Testis (tissue), 2 donors: ENCODE data around the gene IMMP2L.

ENCODE experiments used
- POLR2A ChIP-seq: fragments of 450-650 bp; IDR thresholded peaks from one replicate; pipeline ENCODE4 v1.6.1; 2017; ENCODE audit warnings: antibody characterized with exemption, mild to moderate bottlenecking, moderate library complexity
- TF ChIP-seq, protein P1 (sequence below), 3 experiments: fragments of 450-650 bp in 2 of 3; fragments of 200-600 bp in 1 of 3; sonication (generic) in 1 of 3; IDR thresholded peaks; one replicate each; pipeline ENCODE4 v1.5.1; 2016 to 2019; ENCODE audit warnings: antibody characterized with exemption in 3 of 3, mild to moderate bottlenecking in 2 of 3, moderate library complexity in 1 of 3

GRCh38 chr7:110880971-110881370 is 681.3 kb downstream of the IMMP2L start:
- TF ChIP-seq, protein P1, sequence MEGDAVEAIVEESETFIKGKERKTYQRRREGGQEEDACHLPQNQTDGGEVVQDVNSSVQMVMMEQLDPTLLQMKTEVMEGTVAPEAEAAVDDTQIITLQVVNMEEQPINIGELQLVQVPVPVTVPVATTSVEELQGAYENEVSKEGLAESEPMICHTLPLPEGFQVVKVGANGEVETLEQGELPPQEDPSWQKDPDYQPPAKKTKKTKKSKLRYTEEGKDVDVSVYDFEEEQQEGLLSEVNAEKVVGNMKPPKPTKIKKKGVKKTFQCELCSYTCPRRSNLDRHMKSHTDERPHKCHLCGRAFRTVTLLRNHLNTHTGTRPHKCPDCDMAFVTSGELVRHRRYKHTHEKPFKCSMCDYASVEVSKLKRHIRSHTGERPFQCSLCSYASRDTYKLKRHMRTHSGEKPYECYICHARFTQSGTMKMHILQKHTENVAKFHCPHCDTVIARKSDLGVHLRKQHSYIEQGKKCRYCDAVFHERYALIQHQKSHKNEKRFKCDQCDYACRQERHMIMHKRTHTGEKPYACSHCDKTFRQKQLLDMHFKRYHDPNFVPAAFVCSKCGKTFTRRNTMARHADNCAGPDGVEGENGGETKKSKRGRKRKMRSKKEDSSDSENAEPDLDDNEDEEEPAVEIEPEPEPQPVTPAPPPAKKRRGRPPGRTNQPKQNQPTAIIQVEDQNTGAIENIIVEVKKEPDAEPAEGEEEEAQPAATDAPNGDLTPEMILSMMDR (IDR thresholded peaks at IDR 0.05), result no peak
- TF ChIP-seq POLR2A, result no peak
